ENCODE measurements around the gene RAD18. TPM values are rescaled to one million over a fixed set of nuclear protein-coding genes. Genes with fewer than 3 reads are reported as not detected.

The RAD18 gene
- total RNA-seq, 2 experiments from 2014 or later = 30.9 to 31.1 TPM

DNA sequence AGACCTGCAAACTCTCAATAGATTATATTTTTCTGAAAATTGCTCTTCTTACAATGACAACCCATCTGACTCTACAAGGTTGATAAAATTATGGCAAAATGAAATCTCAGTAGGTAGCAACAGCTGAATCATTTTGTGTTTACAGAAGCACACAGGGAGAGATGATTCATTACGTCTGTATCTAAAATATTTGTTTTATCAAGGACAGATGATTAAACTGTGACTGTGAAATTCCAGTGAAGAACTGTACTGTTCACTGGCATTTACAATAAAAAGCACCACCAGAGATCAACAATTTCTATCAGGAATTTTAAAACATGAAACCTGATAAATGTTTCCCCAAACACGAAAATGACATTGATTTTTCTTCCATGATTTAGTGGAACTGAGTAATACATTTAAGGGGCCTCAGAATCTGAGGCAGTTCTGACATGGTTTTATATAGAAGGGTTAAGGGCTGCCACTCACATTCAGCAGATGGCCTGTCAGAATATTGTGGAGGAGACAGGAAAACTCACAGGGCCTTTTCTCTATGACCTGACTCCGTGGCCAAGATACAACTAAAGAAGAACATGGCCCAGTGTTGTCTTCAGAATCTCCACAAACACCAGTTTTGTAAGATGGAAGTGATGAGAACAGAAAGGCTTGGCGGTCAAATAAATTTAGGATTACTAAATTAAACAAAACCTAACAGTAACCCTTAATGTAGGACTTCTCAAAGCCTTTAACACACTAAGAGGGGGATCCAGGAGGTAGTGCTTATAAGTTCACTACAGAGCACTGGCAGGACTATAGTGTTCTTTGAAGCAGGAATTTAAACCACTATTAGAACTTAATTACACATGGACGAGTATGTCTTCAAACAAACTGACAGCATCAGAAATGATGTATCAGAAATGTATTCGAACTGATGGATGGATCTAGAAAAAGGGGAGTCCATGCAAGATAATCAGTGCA lies 25.9 kb downstream of the RAD18 start:
- Mint-ChIP-seq H3K9me3 (no peaks in the 10 kb centered on the region), H3K27ac (no peak overlapping the region), H3K4me3 (no peak overlapping the region), H3K4me1 (no peaks in the 10 kb centered on the region), H3K27me3 (no peaks in the 10 kb centered on the region), H3K36me3 (peaks cover 22% of the 10 kb centered on the region)
- DNase-seq (no peak), ATAC-seq (ENCODE audit: low read depth) (no peak)
- POLR2A ChIA-PET = no interaction called here

GRCh38 chr3:8932507-8932906 lies 30.8 kb downstream of the RAD18 start:
- no peak for ATAC-seq (ENCODE audit: low read depth)
- Mint-ChIP-seq H3K4me1 (no peaks in the 10 kb centered on the region), H3K36me3 (peaks cover 25% of the 10 kb centered on the region), H3K4me3 (no peak overlapping the region), H3K27ac (no peak overlapping the region), H3K9me3 (no peaks in the 10 kb centered on the region), H3K27me3 (no peaks in the 10 kb centered on the region)
- POLR2A ChIA-PET = no interaction called here
- DNase-seq = no peak

DNA sequence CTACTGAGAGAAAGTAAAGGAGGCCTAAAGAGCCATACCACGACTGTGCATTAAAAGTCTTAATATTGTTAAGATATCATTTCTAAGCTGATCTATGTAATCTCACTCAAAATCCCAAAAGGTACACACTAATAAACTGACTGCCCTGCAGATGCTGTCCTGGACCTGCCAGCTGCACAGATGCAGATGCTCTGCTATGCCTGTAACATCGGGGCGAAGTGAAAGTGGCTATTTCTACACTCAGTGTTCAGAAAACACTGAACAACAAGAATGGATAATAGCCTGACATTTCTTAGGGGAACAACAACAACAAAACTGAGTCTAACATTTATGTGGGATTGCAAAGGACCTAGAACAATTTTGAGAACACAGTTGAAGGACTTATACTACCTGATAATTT lies 31.9 kb downstream of the RAD18 start:
- Mint-ChIP-seq H3K36me3 (peaks cover 28% of the 10 kb centered on the region), H3K4me3 (no peak overlapping the region), H3K9me3 (no peaks in the 10 kb centered on the region), H3K27me3 (no peaks in the 10 kb centered on the region), H3K4me1 (no peaks in the 10 kb centered on the region), H3K27ac (no peak overlapping the region)
- no peak for ATAC-seq (ENCODE audit: low read depth)
- no peak for DNase-seq
- POLR2A ChIA-PET = no interaction called here

DNA sequence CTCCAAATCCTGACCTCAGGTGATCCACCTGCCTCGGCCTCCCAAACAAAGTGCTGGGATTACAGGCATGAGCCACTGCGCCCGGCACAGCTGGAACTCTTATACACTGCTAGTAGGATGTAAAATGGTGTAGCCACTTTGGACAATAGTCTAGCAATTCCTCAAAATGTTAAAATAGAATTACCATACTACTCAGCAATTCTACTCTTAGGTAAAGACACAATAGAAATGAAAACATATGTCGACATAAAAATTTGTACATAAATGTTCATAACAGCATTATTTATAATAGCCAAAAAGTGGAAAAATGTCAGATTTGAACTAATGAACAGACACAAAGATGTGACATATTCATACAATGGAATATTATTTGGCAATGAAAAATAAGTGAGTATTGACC lies 33.4 kb downstream of the RAD18 start:
- no peaks in the 10 kb centered on the region for H3K9me3 Mint-ChIP-seq
- no peaks in the 10 kb centered on the region for H3K4me1 Mint-ChIP-seq
- POLR2A ChIA-PET = no interaction called here
- H3K27ac Mint-ChIP-seq = no peak overlapping the region
- H3K36me3 Mint-ChIP-seq = peaks cover 39% of the 10 kb centered on the region
- DNase-seq (no peak), ATAC-seq (ENCODE audit: low read depth) (no peak)
- no peak overlapping the region for H3K4me3 Mint-ChIP-seq
- H3K27me3 Mint-ChIP-seq = no peaks in the 10 kb centered on the region

GRCh38 chr3:8914491-8914890 lies 48.8 kb downstream of the RAD18 start:
- DNase-seq (no peak), ATAC-seq (ENCODE audit: low read depth) (no peak)
- Mint-ChIP-seq H3K9me3 (no peaks in the 10 kb centered on the region), H3K36me3 (peaks cover 27% of the 10 kb centered on the region), H3K27ac (no peak overlapping the region), H3K4me3 (no peak overlapping the region), H3K4me1 (peaks cover 1% of the 10 kb centered on the region), H3K27me3 (no peaks in the 10 kb centered on the region)
- POLR2A ChIA-PET = no interaction called here

GRCh38 chr3:8911781-8912180 lies 51.5 kb downstream of the RAD18 start:
- Mint-ChIP-seq H3K9me3 (no peaks in the 10 kb centered on the region), H3K4me1 (peaks cover 1% of the 10 kb centered on the region), H3K4me3 (no peak overlapping the region), H3K36me3 (peaks cover 41% of the 10 kb centered on the region), H3K27ac (no peak overlapping the region), H3K27me3 (no peaks in the 10 kb centered on the region)
- ATAC-seq (ENCODE audit: low read depth) (no peak), DNase-seq (no peak)
- POLR2A ChIA-PET = no interaction called here

GRCh38 chr3:8909160-8909559 lies 54.1 kb downstream of the RAD18 start:
- DNase-seq = no peak
- H3K4me1 Mint-ChIP-seq = no peaks in the 10 kb centered on the region
- POLR2A ChIA-PET = no interaction called here
- H3K4me3 Mint-ChIP-seq = no peak overlapping the region
- no peaks in the 10 kb centered on the region for H3K27me3 Mint-ChIP-seq
- no peaks in the 10 kb centered on the region for H3K9me3 Mint-ChIP-seq
- H3K27ac Mint-ChIP-seq = no peak overlapping the region
- no peak for ATAC-seq (ENCODE audit: low read depth)
- H3K36me3 Mint-ChIP-seq = peaks cover 55% of the 10 kb centered on the region

GRCh38 chr3:8903191-8903590 lies 60.1 kb downstream of the RAD18 start:
- Mint-ChIP-seq H3K27ac (no peak overlapping the region), H3K36me3 (peaks cover 49% of the 10 kb centered on the region), H3K4me1 (no peaks in the 10 kb centered on the region), H3K4me3 (no peak overlapping the region), H3K27me3 (no peaks in the 10 kb centered on the region), H3K9me3 (no peaks in the 10 kb centered on the region)
- DNase-seq (no peak), ATAC-seq (ENCODE audit: low read depth) (no peak)
- POLR2A ChIA-PET = no interaction called here

DNA sequence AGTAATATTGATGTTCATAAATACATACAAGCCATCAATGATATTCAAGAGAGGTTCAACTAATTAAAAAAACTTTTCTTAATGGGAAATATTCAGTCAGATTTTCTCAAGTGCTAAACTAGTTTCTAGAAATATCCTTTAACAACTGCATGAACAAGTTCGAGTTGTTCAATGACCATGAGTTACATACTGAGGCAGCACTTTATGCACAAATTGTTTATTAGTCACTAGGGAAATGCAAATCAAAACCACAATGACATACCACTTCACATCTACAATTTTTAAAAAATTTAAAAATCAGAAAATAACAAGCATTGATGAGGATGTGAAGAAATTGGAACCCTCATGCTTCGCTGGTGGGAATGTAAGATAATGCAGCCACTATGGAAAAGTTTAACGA lies 62.4 kb downstream of the RAD18 start:
- Mint-ChIP-seq H3K4me1 (no peaks in the 10 kb centered on the region), H3K4me3 (no peak overlapping the region), H3K9me3 (no peaks in the 10 kb centered on the region), H3K27me3 (no peaks in the 10 kb centered on the region), H3K36me3 (peaks cover 37% of the 10 kb centered on the region), H3K27ac (no peak overlapping the region)
- POLR2A ChIA-PET = no interaction called here
- ATAC-seq (ENCODE audit: low read depth) = no peak
- DNase-seq = no peak

DNA sequence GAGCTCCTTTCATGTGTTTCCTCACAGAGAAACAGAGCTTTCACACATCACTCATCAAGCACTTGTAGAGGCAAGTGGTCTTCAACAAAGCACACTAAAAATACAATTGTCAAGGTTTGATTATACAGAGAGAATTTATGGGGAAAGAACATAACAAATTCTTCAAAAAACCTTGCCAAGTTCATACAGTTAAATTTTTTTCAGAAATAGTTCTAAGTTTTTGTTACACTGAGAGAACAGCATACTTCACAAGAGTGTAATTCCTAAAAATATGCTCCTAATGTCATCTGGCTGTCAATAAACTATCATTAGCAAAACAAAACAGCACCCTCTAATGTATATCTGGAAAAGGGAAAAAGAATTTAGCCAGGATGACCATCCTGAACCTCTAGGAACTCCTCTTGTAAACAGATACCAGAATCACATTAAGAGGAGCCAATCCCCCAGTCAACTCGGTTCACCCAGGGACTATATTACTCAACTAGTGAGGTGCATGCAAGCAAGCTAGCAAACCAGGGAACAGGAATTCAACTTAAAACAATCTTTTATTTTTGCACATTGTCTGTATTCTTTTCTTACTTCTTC lies 63.3 kb downstream of the RAD18 start:
- no peaks in the 10 kb centered on the region for H3K4me1 Mint-ChIP-seq
- H3K4me3 Mint-ChIP-seq = no peak overlapping the region
- H3K36me3 Mint-ChIP-seq = peaks cover 34% of the 10 kb centered on the region
- ATAC-seq (ENCODE audit: low read depth) (no peak), DNase-seq (no peak)
- H3K27ac Mint-ChIP-seq = no peak overlapping the region
- no peaks in the 10 kb centered on the region for H3K9me3 Mint-ChIP-seq
- no peaks in the 10 kb centered on the region for H3K27me3 Mint-ChIP-seq
- POLR2A ChIA-PET = no interaction called here

DNA sequence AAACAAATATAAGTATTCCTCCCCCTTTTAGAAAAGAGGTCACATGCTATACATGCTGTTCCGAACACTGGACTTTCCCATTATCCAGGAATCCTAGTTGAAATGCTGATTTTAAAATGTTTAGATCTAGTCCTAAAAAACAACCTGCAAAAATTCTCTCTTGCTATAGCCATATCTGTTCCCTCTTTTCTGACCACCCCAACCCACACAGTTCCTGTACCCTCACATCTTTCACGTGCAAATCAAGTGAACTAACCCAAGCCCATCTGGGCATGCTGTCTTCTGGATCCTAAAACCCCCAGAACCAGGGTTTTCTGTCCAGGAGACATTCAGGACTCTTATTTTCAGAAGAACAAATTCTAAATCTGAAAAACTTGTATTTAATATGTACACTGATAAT lies 67.4 kb downstream of the RAD18 start:
- DNase-seq = no peak
- Mint-ChIP-seq H3K9me3 (no peaks in the 10 kb centered on the region), H3K4me3 (no peak overlapping the region), H3K4me1 (no peaks in the 10 kb centered on the region), H3K27ac (no peak overlapping the region), H3K36me3 (peaks cover 23% of the 10 kb centered on the region), H3K27me3 (no peaks in the 10 kb centered on the region)
- POLR2A ChIA-PET = no interaction called here
- ATAC-seq (ENCODE audit: low read depth) = no peak

DNA sequence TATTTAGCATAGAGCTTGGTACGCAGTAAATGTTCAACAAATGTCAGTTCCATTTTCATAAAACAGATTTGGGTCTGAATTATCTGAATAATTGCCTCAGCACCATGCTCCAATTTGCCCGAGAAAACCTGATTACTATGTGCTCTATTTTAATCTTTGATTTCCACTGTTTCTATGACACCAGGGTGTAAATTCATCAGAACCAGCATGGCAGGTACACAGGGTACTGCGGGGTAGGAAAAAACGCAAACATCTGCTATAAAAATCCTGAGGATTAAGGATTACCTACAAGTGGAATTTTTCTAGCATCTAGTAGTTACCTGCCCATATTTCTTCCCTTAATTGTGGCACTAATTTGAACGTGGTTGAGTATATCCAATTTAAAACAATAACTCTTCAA lies 70.3 kb downstream of the RAD18 start:
- DNase-seq = no peak
- Mint-ChIP-seq H3K27me3 (no peaks in the 10 kb centered on the region), H3K36me3 (peaks cover 21% of the 10 kb centered on the region), H3K9me3 (no peaks in the 10 kb centered on the region), H3K4me1 (no peaks in the 10 kb centered on the region), H3K27ac (no peak overlapping the region), H3K4me3 (no peak overlapping the region)
- POLR2A ChIA-PET = no interaction called here
- no peak for ATAC-seq (ENCODE audit: low read depth)

- DNase-seq (no peak), ATAC-seq (ENCODE audit: low read depth) (no peak)
- Mint-ChIP-seq H3K27ac (no peak overlapping the region), H3K36me3 (peaks cover 23% of the 10 kb centered on the region), H3K4me3 (no peak overlapping the region), H3K9me3 (no peaks in the 10 kb centered on the region), H3K27me3 (no peaks in the 10 kb centered on the region), H3K4me1 (no peaks in the 10 kb centered on the region)
- POLR2A ChIA-PET = no interaction called here
Observed at GRCh38 chr3:8891774-8892173, 71.5 kb downstream of the RAD18 start.

GRCh38 chr3:8891303-8891702 lies 72.0 kb downstream of the RAD18 start:
- Mint-ChIP-seq H3K9me3 (no peaks in the 10 kb centered on the region), H3K4me1 (no peaks in the 10 kb centered on the region), H3K27me3 (no peaks in the 10 kb centered on the region), H3K27ac (no peak overlapping the region), H3K4me3 (no peak overlapping the region), H3K36me3 (peaks cover 27% of the 10 kb centered on the region)
- ATAC-seq (ENCODE audit: low read depth) = no peak
- POLR2A ChIA-PET = no interaction called here
- no peak for DNase-seq

All from activated naive CD8-positive, alpha-beta T cell treated with anti-CD3 and anti-CD28 coated beads, Interleukin-2, amount 10 ng/mL, durations not matched to agents 7 days and 5 days (primary cell).